Psoas muscle (tissue), 8 donors: ENCODE data around the gene MASP1. TPM values are rescaled to one million over a fixed set of nuclear protein-coding genes. Genes with fewer than 3 reads are reported as not detected.

ENCODE experiments used
- ATAC-seq, 4 donors: fragments of 200-7000 bp; cut with Tn5 transposase; one replicate each; pipeline ENCODE4 v1.9.1; 2020; ENCODE audit warnings: moderate library complexity in 3 of 4, mild to moderate bottlenecking in 2 of 4
- DNase-seq, 2 donors: peaks; one replicate each; pipeline ENCODE4 v3.0.0-alpha.2; 2020
- H3K27ac ChIP-seq: fragments of 200-600 bp; one replicate; pipeline ENCODE4 v1.8.0; 2022
- H3K27me3 ChIP-seq, 3 donors: fragments of 200-600 bp in 1 of 3; one replicate each; pipeline versions ENCODE4 v1.6.1 to v1.8.0; 2013 to 2022; ENCODE audit warnings: low read length in 2 of 3, mild to moderate bottlenecking in 2 of 3, moderate library complexity in 1 of 3; ENCODE audit not compliant: insufficient read depth in 3 of 3
- H3K36me3 ChIP-seq, 2 donors: fragments of 200-600 bp in 1 of 2; one replicate each; pipeline versions ENCODE4 v1.6.1 to v1.8.0; 2013 to 2022; ENCODE audit warnings: low read depth in 1 of 2, mild to moderate bottlenecking in 1 of 2, moderate library complexity in 1 of 2; ENCODE audit not compliant: insufficient read depth in 1 of 2
- H3K4me1 ChIP-seq: fragments of 200-600 bp; one replicate; pipeline ENCODE4 v1.8.0; 2022
- H3K4me3 ChIP-seq: fragments of 200-600 bp; one replicate; pipeline ENCODE4 v1.8.0; 2022; ENCODE audit warnings: mild to moderate bottlenecking
- H3K9me3 ChIP-seq: fragments of 200-600 bp; one replicate; pipeline ENCODE4 v1.8.0; 2022
- CTCF ChIP-seq: fragments of 200-600 bp; IDR thresholded peaks from one replicate; pipeline ENCODE4 v1.8.0; 2022; ENCODE audit warnings: antibody characterized with exemption
- WGBS, 3 donors: extraction: QIAGEN DNeasy Blood & Tissue Kit; methylation state at CpG; one replicate each; pipeline versions ENCODE4 v1.1.6 to v1.1.7; 2013; 5-methylcytosine and 5-hydroxymethylcytosine counted together
- intact Hi-C, 2 donors: fragments of 100-400 bp; cut with DNase I; formaldehyde crosslinking; loops; one replicate each; pipeline versions ENCODE4 v1.11.0 to v1.14.2; 2022
- polyA plus RNA-seq, 3 donors: library from polyadenylated mRNA; stranded (reverse); fragments of 200-250 nt; gene quantifications; one replicate each; pipeline ENCODE4 v1.2.3, GENCODE V29; 2013
- total RNA-seq, 4 donors: library from RNA; stranded (reverse); fragmentation: NEBNext Ultra II Directional in 2 of 4; extraction: Animal tissue kit (Norgen Biotek cat#: 25700) in 2 of 4; gene quantifications; one replicate each; pipeline versions ENCODE4 v1.2.1 to v1.2.4, GENCODE V29; 2021 to 2023
- donor health status: healthy with polysubstance abuse.
- donor health status: DM: no; HTN: no; CAD: no; lungs with moderate emphysema.
- donor health status: Bipolar disorder and iron deficiency.
- donor health status: healthy.
- donor health status: DM: yes; HTN: yes; CAD: no.
- donor health status: DM: no; HTN: no; CAD: no.
- donor health status: DM: no; HTN: no; CAD: no.
- donor health status: DM: yes; HTN: yes; CAD: no.

Gene MASP1
- total and polyA plus RNA-seq, 7 donors = 0.66 to 8.1 (median 4.2) TPM

- WGBS, 3 donors = 90 to 95% (median 92%) methylated on average over 2 of the region's 2 CpGs
Observed at GRCh38 chr3:187296911-187297310, 5.4 kb upstream of the MASP1 start.

GRCh38 chr3:187296058-187296457, 4.5 kb upstream of the MASP1 start:
- ATAC-seq (no peak), DNase-seq (no peak)
- Histone ChIP-seq H3K27ac (no peak overlapping the region), H3K27me3 (no peaks in the 10 kb centered on the region), H3K9me3 (no peaks in the 10 kb centered on the region), H3K4me3 (no peak overlapping the region), H3K36me3 (no peaks in the 10 kb centered on the region), H3K4me1 (no peaks in the 10 kb centered on the region)
- no peak for TF ChIP-seq CTCF
- 33 to 65% (median 35%) methylated on average over 3 of the region's 3 CpGs for WGBS, 3 donors
- intact Hi-C loops = no loop called here

More at GRCh38 chr3:187296911-187297310, 5.4 kb upstream of the MASP1 start:
- no peak overlapping the region for H3K4me3 ChIP-seq
- DNase-seq (no peak), ATAC-seq (no peak)
- no peak for TF ChIP-seq CTCF
- no peak overlapping the region for H3K27ac ChIP-seq
- no peaks in the 10 kb centered on the region for H3K4me1 ChIP-seq
- intact Hi-C loops = no loop called here
- H3K27me3 ChIP-seq = no peaks in the 10 kb centered on the region
- no peaks in the 10 kb centered on the region for H3K36me3 ChIP-seq
- no peaks in the 10 kb centered on the region for H3K9me3 ChIP-seq

- WGBS, 3 donors = 57 to 71% (median 61%) methylated on average over 6 of the region's 6 CpGs
- no peak for ATAC-seq
Observed at GRCh38 chr3:187295316-187296034, 3.9 kb upstream of the MASP1 start.

GRCh38 chr3:187293516-187294430, 2.2 kb upstream of the MASP1 start:
- 48 to 52% (median 50%) methylated on average over 9 of the region's 9 CpGs for WGBS, 3 donors
- Histone ChIP-seq H3K36me3 (no peaks in the 10 kb centered on the region), H3K4me1 (no peaks in the 10 kb centered on the region), H3K27me3 (no peaks in the 10 kb centered on the region), H3K9me3 (no peaks in the 10 kb centered on the region), H3K4me3 (no peak overlapping the region), H3K27ac (no peak overlapping the region)
- no peak for TF ChIP-seq CTCF
- DNase-seq = no peak
- ATAC-seq = no peak
- intact Hi-C loops = loop anchor here in 1 of 2 donors (5.0 kb wide), 1 partner anchor 71 kb away; no protein-coding TSS in a partner anchor

More at GRCh38 chr3:187295316-187296034, 3.9 kb upstream of the MASP1 start:
- no peak for DNase-seq
- no peak overlapping the region for H3K27ac ChIP-seq
- no peaks in the 10 kb centered on the region for H3K4me1 ChIP-seq
- intact Hi-C loops = no loop called here
- H3K4me3 ChIP-seq = no peak overlapping the region
- no peaks in the 10 kb centered on the region for H3K27me3 ChIP-seq
- TF ChIP-seq CTCF = no peak
- H3K9me3 ChIP-seq = no peaks in the 10 kb centered on the region
- H3K36me3 ChIP-seq = no peaks in the 10 kb centered on the region
